ENCODE results near the gene PHF21A.

The PHF21A gene

GRCh38 chr11:45974806-45975205 is 146.4 kb downstream of the PHF21A start:
- H3K4me3 ChIP-seq (ENCODE audit: low read depth, low read length), result no peak overlapping the region
- TF ChIP-seq CTCF (IDR thresholded peaks at IDR 0.05; ENCODE audit: low read depth, low read length), result no peak
- no peak for DNase-seq (ENCODE audit: low read depth, low spot score)
- in situ Hi-C loops (cut with HindIII; ENCODE audit: low sequenced_read_pairs), result no loop called here

DNA sequence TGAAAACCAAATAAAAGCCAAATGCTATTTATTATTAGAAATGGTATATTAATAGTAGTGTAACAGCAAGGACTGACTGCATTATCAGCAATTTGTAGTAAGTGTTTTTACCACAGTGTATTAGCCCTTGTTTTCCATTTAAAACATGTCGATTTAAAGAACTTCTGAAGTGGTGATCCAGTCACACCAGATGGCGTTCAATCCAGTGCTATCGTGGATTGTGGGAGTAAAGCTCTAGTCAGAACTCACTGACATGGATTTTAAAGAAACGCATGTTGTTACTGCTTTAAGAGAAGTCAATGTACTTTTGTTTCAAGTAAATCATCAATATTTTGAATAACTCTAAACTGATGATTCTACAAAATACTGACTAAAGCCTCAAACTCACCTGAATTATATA is 147.7 kb downstream of the PHF21A start:
- H3K4me3 ChIP-seq (ENCODE audit: low read depth, low read length), result no peak overlapping the region
- no peak for TF ChIP-seq CTCF (IDR thresholded peaks at IDR 0.05; ENCODE audit: low read depth, low read length)
- no peak for DNase-seq (ENCODE audit: low read depth, low spot score)
- in situ Hi-C loops (cut with HindIII; ENCODE audit: low sequenced_read_pairs), result no loop called here

DNA sequence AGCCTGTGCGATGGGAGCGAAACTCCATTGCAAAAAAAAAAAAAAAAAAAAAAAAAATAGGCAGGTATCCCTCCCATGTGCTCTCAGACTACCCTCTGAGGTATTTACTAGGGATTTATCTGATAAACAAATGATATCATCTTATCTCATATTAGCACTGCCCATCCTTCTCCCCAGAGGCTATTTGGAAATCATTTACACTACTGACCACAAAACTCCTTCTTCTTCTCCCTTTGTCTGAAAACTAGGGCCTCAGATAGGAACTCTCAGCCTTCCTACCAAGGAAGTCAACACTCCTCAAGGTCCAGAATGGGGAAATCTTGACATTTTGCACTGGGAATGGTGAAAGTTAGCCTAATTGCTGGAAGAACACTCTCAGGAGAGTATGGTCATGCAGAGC is 152.4 kb downstream of the PHF21A start:
- no peak overlapping the region for H3K4me3 ChIP-seq (ENCODE audit: low read depth, low read length)
- no peak for DNase-seq (ENCODE audit: low read depth, low spot score)
- in situ Hi-C loops (cut with HindIII; ENCODE audit: low sequenced_read_pairs), result no loop called here
- no peak for TF ChIP-seq CTCF (IDR thresholded peaks at IDR 0.05; ENCODE audit: low read depth, low read length)

GRCh38 chr11:45967506-45967905 is 153.7 kb downstream of the PHF21A start:
- no peak for DNase-seq (ENCODE audit: low read depth, low spot score)
- H3K4me3 ChIP-seq (ENCODE audit: low read depth, low read length), result no peak overlapping the region
- TF ChIP-seq CTCF (IDR thresholded peaks at IDR 0.05; ENCODE audit: low read depth, low read length), result no peak
- in situ Hi-C loops (cut with HindIII; ENCODE audit: low sequenced_read_pairs), result no loop called here

DNA sequence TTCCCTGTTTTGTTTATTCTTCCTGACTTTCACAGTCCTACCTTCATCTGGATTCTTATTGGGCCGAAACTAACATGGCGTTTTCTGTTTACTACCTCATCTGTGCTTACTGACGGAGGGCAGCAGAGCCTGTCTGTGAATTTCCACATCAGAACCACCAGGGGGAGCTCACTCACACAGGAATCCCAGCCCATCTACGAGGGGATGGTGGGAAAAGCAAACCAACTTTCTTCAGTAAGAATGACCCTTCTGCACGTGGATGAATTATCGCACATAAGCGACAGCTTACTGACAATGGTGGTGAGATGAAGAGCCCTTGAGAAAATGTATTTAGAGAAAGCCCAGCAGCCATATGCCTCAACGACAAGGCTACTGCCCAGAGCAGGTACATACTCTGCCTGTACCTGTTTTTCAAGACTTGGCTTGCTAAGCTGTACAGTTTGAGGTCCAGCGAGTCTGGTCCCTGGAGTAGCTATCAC is 156.3 kb downstream of the PHF21A start:
- TF ChIP-seq CTCF (IDR thresholded peaks at IDR 0.05; ENCODE audit: low read depth, low read length), result peak; percentile 88
- peak; percentile 75 for DNase-seq (ENCODE audit: low read depth, low spot score)
- in situ Hi-C loops (cut with HindIII; ENCODE audit: low sequenced_read_pairs), result no loop called here
- no peak overlapping the region for H3K4me3 ChIP-seq (ENCODE audit: low read depth, low read length)

DNA sequence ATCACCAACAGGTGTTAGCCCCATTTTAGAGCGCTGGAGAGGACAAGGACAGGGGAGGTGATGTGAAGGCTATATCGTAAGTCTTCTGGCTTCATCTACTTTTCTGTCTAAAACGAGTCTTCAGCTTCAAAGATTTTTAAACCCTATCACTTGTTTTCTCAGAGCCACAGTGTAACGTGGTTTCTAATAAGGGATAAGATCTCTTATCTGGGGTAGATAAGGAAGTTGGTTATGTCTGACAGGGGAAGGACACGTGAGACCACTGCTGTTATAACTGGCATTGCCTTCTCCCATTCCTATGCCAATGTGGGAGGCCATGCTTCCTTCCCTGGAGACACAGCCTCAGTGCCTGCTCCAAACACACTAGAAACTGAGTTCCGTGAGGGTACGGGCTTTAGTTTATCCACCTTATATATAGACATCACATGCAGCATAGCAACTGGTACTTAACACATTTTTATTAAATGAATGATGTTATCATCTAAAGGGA is 159.5 kb downstream of the PHF21A start:
- in situ Hi-C loops (cut with HindIII; ENCODE audit: low sequenced_read_pairs), result no loop called here
- TF ChIP-seq CTCF (IDR thresholded peaks at IDR 0.05; ENCODE audit: low read depth, low read length), result no peak
- H3K4me3 ChIP-seq (ENCODE audit: low read depth, low read length), result no peak overlapping the region
- DNase-seq (ENCODE audit: low read depth, low spot score), result no peak
